Thyroid gland (tissue), 4 donors: ENCODE results near the gene ARFGEF3. TPM values are rescaled to one million over a fixed set of nuclear protein-coding genes. Genes with fewer than 3 reads are reported as not detected.

ENCODE experiments used
- DNase-seq, 2 donors: peaks; one replicate each; pipeline ENCODE4 v3.0.0-alpha.2; 2019
- H3K27ac ChIP-seq, 3 donors: fragments of 200-600 bp; sonication (generic); 1 replicate in 2 of 3; 2 replicates in 1 of 3; pipeline ENCODE4 v1.5.1; 2016 to 2019; ENCODE audit warnings: mild to moderate bottlenecking in 1 of 3, moderate library complexity in 1 of 3
- H3K27me3 ChIP-seq: fragments of 200-600 bp; sonication (generic); one replicate; pipeline ENCODE4 v1.5.1; 2019
- H3K36me3 ChIP-seq, 2 donors: fragments of 200-600 bp; sonication (generic); one replicate each; pipeline ENCODE4 v1.5.1; 2016 to 2019
- H3K4me1 ChIP-seq, 2 donors: fragments of 200-600 bp; sonication (generic); one replicate each; pipeline ENCODE4 v1.5.1; 2017 to 2019
- H3K4me3 ChIP-seq, 3 donors: fragments of 200-600 bp; sonication (generic); replicated peaks in 1 of 3; 1 replicate in 2 of 3; 2 replicates in 1 of 3; pipeline ENCODE4 v1.5.1; 2016; ENCODE audit warnings: mild to moderate bottlenecking in 1 of 3
- H3K9me3 ChIP-seq: fragments of 200-600 bp; sonication (generic); one replicate; pipeline ENCODE4 v1.5.1; 2017
- POLR2A ChIP-seq, 2 donors: fragments of 450-650 bp; IDR thresholded peaks; one replicate each; pipeline ENCODE4 v1.6.1; 2017; ENCODE audit warnings: antibody characterized with exemption in 2 of 2, mild to moderate bottlenecking in 2 of 2, moderate library complexity in 1 of 2
- WGBS, 2 donors: methylation state at CpG; one replicate each; pipeline ENCODE4 v1.1.5; 2017; 5-methylcytosine and 5-hydroxymethylcytosine counted together
- intact Hi-C: fragments of 100-400 bp; cut with DNase I; formaldehyde crosslinking; loops from one replicate; pipeline ENCODE4 v1.15.1; 2023
- total RNA-seq, 4 donors: library from RNA; depleted of rRNA; stranded (reverse); fragments of >200 nt; gene quantifications; one replicate each; pipeline ENCODE4 v1.2.3, GENCODE V29; 2016
- TF ChIP-seq, protein P1 (sequence below), 6 experiments: fragments of 200-600 bp in 3 of 6; fragments of 450-650 bp in 3 of 6; sonication (generic) in 3 of 6; IDR thresholded peaks; one replicate each; pipeline ENCODE4 v1.5.1; 2016 to 2019; ENCODE audit warnings: antibody characterized with exemption in 6 of 6, mild to moderate bottlenecking in 2 of 6, inconsistent platforms in 1 of 6, moderate library complexity in 1 of 6

ARFGEF3 gene
- total RNA-seq, 4 donors from 2014 or later: 2.4 to 7.2 (median 4.4) TPM

DNA sequence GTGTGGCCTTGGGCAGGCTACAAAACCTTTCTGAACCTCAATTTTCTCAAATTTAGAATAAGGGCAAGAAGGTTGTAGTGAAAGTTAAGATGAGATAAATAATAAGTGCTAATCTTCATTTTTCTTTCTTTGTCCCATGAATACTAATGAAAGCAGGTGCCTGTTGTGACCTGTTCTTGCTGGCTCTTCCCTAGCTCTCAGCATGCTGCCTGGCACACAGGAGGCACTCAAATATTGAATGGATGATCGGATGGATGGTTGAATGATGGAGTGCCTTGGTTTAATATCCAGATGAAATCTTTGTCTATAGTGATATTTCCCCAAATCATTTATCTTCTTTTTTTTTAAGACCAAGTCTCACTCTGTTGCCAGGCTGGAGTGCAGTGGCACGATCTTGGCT lies 41.6 kb downstream of the ARFGEF3 start:
- Histone ChIP-seq H3K27me3 (no peaks in the 10 kb centered on the region), H3K4me1 (no peaks in the 10 kb centered on the region), H3K27ac (no peak overlapping the region), H3K4me3 (no peak overlapping the region), H3K36me3 (no peaks in the 10 kb centered on the region), H3K9me3 (no peaks in the 10 kb centered on the region)
- DNase-seq: no peak
- intact Hi-C loops: no loop called here
- no peak for TF ChIP-seq POLR2A (IDR thresholded peaks at IDR 0.05)
- TF ChIP-seq, protein P1, sequence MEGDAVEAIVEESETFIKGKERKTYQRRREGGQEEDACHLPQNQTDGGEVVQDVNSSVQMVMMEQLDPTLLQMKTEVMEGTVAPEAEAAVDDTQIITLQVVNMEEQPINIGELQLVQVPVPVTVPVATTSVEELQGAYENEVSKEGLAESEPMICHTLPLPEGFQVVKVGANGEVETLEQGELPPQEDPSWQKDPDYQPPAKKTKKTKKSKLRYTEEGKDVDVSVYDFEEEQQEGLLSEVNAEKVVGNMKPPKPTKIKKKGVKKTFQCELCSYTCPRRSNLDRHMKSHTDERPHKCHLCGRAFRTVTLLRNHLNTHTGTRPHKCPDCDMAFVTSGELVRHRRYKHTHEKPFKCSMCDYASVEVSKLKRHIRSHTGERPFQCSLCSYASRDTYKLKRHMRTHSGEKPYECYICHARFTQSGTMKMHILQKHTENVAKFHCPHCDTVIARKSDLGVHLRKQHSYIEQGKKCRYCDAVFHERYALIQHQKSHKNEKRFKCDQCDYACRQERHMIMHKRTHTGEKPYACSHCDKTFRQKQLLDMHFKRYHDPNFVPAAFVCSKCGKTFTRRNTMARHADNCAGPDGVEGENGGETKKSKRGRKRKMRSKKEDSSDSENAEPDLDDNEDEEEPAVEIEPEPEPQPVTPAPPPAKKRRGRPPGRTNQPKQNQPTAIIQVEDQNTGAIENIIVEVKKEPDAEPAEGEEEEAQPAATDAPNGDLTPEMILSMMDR (IDR thresholded peaks at IDR 0.05): no peak
- 88 to 93% methylated on average over 2 of the region's 2 CpGs for WGBS, 2 donors

DNA sequence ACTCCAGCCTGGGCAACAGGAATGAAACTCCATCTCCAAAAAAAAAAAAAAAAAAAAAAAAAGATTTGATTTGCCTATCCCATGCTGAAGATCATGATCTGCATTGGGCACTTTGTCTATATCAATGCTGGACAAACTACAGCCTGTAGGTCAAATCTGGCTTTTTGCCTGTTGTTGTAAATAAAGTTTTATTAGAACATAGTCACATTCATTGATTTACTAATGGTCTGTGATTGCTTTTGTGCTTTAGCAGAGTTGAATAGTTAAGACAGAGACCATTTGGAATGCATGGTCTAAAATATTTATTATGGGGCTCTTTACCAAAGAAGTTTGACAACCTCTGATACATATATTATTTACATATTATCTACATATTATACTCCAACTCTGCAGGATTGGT lies 42.6 kb downstream of the ARFGEF3 start:
- intact Hi-C loops: no loop called here
- H3K27me3 ChIP-seq: no peaks in the 10 kb centered on the region
- no peaks in the 10 kb centered on the region for H3K9me3 ChIP-seq
- H3K4me1 ChIP-seq: no peaks in the 10 kb centered on the region
- DNase-seq: no peak
- H3K27ac ChIP-seq: no peak overlapping the region
- H3K4me3 ChIP-seq: no peak overlapping the region
- no peaks in the 10 kb centered on the region for H3K36me3 ChIP-seq
- TF ChIP-seq POLR2A (IDR thresholded peaks at IDR 0.05): no peak

DNA sequence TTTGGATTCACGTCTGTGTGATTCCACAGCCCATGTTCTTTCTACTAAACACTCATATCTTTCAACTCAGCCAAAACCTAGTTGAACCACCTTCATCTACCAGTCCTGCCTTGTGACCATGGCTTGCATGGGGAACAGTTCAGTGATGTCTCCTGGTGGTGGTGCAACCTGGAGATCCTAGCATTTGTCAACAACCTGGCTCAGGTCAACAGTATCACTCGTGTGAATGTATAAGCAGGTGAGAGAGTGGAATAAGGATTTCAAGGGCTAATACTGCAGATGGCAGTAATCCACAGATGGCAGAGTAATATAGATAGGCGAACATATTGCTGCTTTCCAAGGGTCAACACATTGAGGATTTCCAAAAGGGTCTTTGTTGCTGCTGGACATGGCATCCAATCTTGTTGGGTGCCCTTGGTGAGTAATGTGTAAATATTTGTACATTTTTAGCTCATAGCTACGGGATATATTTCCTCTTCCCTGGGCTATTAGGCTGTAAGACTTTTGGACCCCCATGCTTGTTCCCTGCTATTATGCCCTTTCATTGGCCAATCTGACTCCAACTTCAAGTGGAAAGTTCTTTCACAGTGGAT lies 43.1 kb downstream of the ARFGEF3 start:
- no peaks in the 10 kb centered on the region for H3K9me3 ChIP-seq
- no peaks in the 10 kb centered on the region for H3K4me1 ChIP-seq
- no peak for DNase-seq

DNA sequence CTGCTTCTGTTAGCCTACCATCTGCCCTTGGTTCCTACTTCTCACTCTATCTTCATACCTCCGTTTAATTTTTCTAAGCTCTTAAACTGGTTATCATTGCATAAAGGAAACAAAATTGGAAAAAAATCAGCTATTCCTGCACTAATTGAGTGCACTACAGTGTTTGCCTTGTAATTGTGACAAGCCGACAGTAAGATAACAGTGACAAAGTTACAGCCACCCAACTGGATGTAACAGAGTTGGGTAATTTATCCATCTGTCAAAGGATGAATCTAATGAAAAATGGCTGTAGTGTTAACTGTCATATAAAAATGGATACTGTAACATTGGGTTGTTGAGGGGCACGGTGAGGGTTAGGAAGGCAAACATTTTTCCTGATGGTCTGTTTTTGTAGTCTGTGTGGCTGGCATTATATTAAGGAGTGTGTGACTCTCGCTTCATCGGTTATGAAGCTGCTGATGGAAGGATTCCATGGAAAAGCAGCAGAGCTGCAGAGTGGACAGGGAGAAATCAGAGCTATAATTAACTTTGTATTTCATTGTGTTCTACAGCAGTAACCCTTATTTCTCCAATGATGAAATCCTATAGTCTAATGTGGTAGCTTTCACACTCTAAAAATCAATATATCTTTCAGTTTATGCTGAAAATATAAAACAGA lies 43.8 kb downstream of the ARFGEF3 start:
- DNase-seq: no peak
- Histone ChIP-seq H3K36me3 (no peaks in the 10 kb centered on the region), H3K27me3 (no peaks in the 10 kb centered on the region), H3K4me3 (no peak overlapping the region), H3K9me3 (no peaks in the 10 kb centered on the region), H3K27ac (no peak overlapping the region), H3K4me1 (no peaks in the 10 kb centered on the region)
- no peak for TF ChIP-seq POLR2A (IDR thresholded peaks at IDR 0.05)
- TF ChIP-seq, protein P1 (IDR thresholded peaks at IDR 0.05): no peak
- intact Hi-C loops: no loop called here
- 73 to 77% methylated on average over 5 of the region's 5 CpGs for WGBS, 2 donors

More for the DNA sequence above, 43.1 kb downstream of the ARFGEF3 start:
- Histone ChIP-seq H3K4me3 (no peak overlapping the region), H3K27ac (no peak overlapping the region), H3K36me3 (no peaks in the 10 kb centered on the region), H3K27me3 (no peaks in the 10 kb centered on the region)
- no peak for TF ChIP-seq POLR2A (IDR thresholded peaks at IDR 0.05)
- TF ChIP-seq, protein P1 (IDR thresholded peaks at IDR 0.05): no peak
- intact Hi-C loops: no loop called here
- WGBS, 2 donors: 91 to 98% methylated on average over 4 of the region's 4 CpGs

DNA sequence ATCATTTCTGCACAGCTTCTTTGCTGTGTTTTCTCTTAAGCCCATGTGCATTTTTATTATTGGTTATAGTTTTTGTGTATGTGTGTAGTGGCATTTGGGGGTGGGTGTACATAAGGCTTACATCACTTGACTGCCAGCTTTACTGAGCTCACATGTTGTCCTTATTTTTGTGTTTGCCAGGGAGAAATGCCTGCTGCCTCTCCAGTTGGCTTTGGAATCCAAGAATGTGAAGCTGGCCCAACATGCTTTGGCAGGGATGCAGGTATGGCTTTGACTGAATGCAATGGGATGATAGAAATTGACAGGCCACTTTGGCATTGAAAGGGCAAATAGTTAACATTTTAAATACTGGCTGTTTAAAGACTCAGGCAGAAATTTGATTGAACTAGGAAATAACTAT lies 45.1 kb downstream of the ARFGEF3 start:
- Histone ChIP-seq H3K36me3 (no peaks in the 10 kb centered on the region), H3K4me1 (no peaks in the 10 kb centered on the region), H3K27me3 (no peaks in the 10 kb centered on the region), H3K9me3 (no peaks in the 10 kb centered on the region), H3K4me3 (no peak overlapping the region), H3K27ac (no peak overlapping the region)
- intact Hi-C loops: no loop called here
- TF ChIP-seq, protein P1 (IDR thresholded peaks at IDR 0.05): no peak
- TF ChIP-seq POLR2A (IDR thresholded peaks at IDR 0.05): no peak
- no peak for DNase-seq
